ENCODE data around the gene DUSP10.

The DUSP10 gene

GRCh38 chr1:221729771-221730330 lies 12.0 kb downstream of the DUSP10 start:
- DNase-seq = no peak

- no peak for DNase-seq
Measured at GRCh38 chr1:221728037-221728505, 13.8 kb downstream of the DUSP10 start.

DNA sequence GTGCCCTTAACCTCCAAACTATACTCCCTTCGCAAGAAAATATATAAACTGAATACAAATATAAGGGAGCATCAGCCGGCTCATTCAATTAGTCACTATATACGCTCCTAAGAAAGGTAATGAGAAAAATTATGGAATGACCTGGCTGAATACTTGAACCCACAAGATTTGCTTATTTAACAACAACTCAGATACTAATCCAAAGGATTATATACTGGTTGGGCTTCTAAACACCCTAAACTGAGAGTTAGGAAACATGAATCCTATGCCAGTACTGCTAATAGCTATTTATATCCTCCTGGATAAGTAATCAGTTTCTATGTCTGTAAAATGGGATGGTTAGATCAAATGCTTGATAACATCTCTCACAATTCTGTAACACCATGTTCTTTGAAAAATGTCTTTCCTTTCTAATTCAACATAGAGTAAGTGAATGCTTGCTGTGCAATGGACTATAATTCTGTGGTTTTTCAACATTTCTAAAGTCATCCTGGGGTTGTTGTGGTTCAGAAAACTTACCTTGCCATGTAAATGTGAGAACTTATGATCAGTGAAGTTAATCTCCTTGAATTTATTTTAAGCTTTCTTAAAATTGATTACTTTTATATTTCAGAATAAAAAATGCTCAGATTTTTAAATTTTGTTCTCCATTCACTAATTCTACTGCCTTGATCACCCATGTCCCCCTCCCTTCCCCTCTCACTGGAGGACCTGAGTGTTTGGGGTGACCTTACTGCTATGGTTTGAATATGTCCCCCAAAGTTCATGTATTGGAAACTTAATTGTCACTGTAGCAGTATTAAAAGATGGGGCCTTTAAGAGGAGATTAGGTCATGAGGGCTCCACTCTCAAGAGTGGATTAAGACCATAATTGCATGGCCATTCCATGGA lies 14.5 kb downstream of the DUSP10 start:
- no peak for DNase-seq

GRCh38 chr1:221725735-221726672 lies 15.9 kb downstream of the DUSP10 start:
- peak in 1 of 2 donors; percentile 43 for DNase-seq

GRCh38 chr1:221724931-221725605 lies 16.8 kb downstream of the DUSP10 start:
- peak in 1 of 2 donors; percentile 20 for DNase-seq

GRCh38 chr1:221723848-221724236 lies 18.0 kb downstream of the DUSP10 start:
- DNase-seq = no peak

DNA sequence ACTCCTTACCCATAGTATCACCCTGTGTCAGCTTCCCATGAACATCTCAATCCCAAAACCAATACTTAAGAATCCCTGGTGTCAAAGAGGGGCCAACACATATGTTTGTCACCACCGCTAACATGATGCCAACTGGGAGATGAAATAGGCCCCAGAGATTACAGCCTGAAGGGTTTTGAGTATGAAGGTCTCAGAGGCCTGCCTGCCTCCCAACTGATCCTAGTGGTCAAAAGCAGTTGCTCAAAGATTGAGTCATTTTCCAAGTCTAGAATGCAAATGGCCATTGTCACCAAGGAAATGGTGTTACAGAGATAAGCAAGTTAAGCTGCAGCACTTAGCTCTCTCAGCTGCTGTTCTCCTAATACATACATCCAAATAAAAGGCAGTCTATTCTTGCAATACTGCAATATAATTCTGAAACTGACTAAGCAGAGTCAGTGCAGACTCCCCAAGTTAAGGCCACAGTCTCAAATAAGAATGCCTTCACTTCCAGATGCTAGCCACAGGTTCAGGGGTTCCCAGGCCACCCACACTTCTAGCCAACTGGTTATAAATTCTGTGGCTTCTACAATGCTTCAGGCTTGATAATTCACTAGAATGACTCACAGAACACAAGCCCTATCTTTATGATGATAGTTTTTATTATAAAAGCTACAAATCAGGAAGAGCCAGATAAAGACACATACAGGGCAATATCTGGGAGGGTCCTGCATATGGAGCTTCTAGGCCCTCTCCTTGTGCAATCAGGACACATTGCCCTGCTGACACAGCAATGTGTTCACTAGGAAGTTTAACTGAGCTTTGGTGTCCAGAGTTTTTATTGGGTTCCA lies 18.7 kb downstream of the DUSP10 start:
- DNase-seq = no peak

GRCh38 chr1:221722254-221723017 lies 19.5 kb downstream of the DUSP10 start:
- DNase-seq = no peak

DNA sequence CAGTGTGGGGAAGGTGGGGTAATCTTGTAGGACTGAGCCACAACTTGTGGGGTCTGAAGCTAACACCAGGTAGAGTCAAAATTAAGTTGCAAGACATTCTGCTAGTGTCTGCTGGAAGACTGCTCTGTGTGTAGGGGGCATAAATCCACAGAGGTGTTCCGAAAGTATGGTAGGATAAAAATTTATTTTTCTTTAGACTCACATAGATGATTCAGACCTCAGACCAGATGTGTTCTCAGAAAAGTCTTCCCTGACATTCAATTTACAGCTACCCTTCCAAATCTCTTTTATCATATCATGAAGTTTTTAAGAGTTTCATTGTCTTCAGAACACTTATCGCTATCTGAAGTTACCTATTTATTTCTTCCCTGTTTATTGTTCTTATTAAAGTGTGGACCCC lies 21.3 kb downstream of the DUSP10 start:
- no peak for DNase-seq

DNA sequence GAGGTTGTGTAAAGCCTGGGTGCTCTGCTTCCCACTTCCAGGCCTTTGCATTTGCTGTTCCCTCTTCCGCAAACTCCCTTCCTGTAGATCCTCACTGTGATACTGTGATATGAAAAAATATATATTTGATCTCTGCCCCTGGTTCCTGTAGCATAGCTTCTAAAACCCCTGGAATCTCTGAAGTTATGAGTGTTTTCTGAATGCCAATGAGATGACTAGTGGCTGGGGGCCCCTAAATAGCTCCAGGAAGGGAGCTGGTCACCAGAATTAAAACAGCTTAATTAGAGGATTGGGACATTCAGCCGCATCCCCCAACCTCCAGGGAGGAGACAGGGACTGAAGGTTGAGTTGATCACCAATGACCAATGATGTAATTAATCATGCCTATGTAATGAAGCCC lies 21.9 kb downstream of the DUSP10 start:
- DNase-seq = no peak

- no peak for DNase-seq
Measured at GRCh38 chr1:221719278-221719597, 22.7 kb downstream of the DUSP10 start.

DNA sequence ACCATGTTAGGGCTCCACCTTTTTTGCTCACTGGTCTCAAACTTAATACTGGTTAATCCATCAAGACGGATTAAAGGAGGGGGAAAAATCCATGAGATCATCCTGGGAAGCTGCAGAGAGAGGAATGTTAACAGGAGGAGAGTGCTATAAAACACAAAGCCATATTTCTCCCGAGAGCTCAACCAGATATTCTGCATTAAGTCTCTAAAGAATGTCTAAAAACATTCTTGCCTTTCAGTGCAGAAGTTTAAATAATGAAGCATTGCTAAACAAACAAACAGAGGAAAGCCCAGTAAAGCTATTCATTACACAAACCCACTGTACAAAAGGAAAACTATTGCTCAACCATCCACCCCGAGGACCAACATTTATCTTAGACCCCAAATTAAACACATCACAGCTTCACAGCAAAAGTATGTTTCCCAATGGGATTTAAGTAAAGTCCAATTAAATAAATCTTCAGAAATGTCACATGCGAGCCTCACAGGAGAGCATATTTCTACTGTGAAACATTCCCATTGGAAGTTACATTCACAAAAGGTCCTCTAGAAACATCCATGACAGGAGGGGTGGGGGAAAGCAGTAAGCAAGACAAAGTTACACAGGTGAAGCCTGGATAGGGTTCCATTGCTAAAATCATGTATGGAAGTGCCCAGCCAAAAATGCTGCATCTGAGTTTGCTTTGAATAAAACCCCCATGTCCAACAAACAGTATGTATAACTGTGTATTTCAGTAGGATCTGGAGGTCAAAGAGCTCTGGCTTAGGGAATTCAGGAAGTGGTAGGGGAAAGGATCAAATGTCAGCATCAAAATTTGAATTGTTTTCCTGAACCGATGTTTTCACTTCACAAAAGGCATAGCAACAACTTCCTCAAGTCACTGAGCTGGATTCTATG lies 23.3 kb downstream of the DUSP10 start:
- DNase-seq = no peak

- no peak for DNase-seq
Measured at GRCh38 chr1:221717485-221717853, 24.4 kb downstream of the DUSP10 start.

GRCh38 chr1:221716713-221717484 lies 25.0 kb downstream of the DUSP10 start:
- DNase-seq = no peak

DNA sequence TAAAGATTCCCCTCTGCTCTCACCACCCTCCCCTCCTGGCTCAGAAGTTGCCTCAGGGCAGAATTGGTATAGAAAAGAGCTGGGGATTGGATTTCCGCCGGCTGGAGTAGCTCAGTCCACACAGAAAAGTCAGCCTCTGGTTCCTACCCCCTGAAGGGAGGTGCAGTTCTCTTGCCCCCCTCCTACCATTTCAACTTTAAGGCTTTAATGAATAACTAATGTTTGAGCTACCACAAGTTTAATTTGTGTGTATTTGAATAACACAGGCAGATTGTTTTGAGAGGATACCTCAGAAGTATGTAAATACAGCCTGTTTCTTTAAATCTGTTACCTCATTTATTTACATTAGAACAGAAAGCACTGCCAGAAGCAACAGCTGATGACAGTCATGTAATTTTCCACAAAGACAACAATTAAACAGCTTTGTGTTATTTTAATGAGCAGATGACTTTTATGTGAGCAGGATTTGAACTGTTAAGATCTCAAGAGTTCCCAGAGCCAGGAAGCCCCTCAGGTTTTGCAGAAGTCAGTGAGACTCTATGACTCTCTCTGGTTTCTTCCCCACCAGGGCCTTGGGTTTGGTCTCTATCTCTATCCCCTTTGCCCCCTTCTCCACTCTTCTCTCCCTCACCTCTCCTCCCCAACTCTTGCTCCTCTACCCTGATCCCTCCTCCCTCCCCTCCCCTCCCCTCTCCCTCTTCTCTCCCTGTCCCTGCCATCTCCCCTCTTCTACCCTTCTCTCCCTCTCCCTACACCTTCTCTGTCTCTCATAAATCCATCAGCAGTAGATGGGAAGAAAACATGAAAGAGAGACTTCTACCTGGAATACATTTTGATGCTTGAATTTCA lies 26.3 kb downstream of the DUSP10 start:
- no peak for DNase-seq

- DNase-seq = no peak
Measured at GRCh38 chr1:221714227-221715152, 27.4 kb downstream of the DUSP10 start.

All from CD4-positive, alpha-beta T cell treated with Interferon alpha-2 for 1 hour (primary cell).